MM.1S (cell line): Measurements from ENCODE around the gene RREB1.

Experiments
- EZH2 ChIP-seq: fragments of 300-600 bp; sonication (generic); optimal IDR thresholded peaks from 2 replicates; pipeline ENCODE3; 2017; ENCODE audit warnings: low read depth, mild to moderate bottlenecking, antibody characterized with exemption, low read length, mixed read lengths
- EZH2phosphoT487 ChIP-seq: fragments of 300-600 bp; sonication (generic); IDR thresholded peaks from 2 replicates; pipeline ENCODE4 v1.6.1; 2018; ENCODE audit warnings: antibody characterized with exemption, low read length

DNA sequence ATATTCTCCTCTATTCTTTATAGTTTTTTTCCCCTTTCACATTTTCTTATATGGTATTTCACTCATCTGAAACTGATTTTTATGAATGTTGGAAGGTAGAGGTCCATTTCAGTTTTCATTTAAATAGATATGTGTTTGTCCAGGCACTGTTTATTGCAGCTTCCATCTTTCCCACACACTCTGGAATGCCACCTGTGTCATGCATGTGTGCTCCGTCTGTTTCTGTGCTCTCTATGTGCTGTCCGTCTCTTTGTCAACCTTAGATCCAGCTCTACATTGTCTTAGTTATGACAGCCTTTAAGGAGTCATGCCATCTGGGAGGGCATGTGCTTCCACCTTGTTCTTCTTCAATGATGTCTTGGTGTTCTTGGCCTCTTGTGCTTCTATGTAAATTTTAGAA, 36.4 kb upstream of the RREB1 start:
- TF ChIP-seq EZH2 = no peak
- TF ChIP-seq EZH2phosphoT487 = no peak
